A549 treated with Hydrocortisone at 1 μM for 4 hours (cell line): ENCODE results near the gene SUSD6. TPM values are rescaled to one million over a fixed set of nuclear protein-coding genes. Genes with fewer than 3 reads are reported as not detected.

Source experiments
- total RNA-seq: library from RNA; stranded (reverse); fragments of 200-300 nt; extraction: Qiagen RNA extraction; gene quantifications from 5 replicates; pipeline ENCODE4 v1.2.3, GENCODE V29; 2022

Gene SUSD6, protein sequence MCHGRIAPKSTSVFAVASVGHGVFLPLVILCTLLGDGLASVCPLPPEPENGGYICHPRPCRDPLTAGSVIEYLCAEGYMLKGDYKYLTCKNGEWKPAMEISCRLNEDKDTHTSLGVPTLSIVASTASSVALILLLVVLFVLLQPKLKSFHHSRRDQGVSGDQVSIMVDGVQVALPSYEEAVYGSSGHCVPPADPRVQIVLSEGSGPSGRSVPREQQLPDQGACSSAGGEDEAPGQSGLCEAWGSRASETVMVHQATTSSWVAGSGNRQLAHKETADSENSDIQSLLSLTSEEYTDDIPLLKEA
- 6.4 to 8.4 TPM (median 6.9 TPM) in 5 replicates for total RNA-seq

DNA sequence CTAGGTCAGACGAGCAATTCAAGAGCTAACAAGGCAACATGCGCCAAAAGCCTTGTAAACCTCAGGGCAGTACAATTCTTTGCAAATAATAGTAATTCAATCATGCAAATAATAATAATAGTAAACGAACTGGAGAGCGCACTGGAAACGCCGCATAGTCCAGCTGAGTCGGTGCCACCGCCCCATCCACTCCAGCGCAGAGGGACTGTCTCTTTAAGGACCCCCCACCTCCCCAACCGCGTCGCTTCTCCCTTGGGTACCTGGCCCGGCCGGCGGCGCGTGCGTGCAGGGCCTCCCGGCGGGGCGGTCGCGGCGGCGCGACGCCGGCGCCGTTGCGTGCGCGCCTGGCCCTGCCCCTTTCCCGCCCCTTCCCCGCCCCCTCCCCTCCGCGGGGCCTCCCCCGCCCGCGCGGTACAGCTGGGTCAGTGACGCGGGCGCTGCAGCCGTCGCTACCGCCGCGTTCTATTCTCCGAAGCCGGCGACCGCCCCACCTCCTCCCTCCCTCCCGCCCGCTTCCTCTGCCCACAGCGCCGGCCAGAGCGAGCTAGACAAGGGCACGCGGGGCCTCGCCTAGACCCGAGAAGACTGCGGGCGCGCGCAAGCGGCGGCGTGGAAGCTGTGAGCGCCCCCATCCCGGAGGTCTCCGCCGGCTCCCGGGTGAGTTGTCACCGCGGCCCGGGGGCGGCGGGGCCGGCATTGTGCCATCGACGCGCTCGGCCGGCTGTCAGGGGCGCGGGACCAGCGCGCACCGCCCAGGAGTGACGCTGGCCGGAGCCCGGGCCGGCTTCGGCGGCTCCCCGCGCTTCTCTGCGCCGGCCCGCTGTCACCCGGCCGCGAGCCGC is at the start of gene SUSD6:
Gene SUSD6 (plus strand): TSS at position 425 of the 842 bp plus-strand sequence. CDS start 46,997 bp downstream, outside the sequence.

DNA sequence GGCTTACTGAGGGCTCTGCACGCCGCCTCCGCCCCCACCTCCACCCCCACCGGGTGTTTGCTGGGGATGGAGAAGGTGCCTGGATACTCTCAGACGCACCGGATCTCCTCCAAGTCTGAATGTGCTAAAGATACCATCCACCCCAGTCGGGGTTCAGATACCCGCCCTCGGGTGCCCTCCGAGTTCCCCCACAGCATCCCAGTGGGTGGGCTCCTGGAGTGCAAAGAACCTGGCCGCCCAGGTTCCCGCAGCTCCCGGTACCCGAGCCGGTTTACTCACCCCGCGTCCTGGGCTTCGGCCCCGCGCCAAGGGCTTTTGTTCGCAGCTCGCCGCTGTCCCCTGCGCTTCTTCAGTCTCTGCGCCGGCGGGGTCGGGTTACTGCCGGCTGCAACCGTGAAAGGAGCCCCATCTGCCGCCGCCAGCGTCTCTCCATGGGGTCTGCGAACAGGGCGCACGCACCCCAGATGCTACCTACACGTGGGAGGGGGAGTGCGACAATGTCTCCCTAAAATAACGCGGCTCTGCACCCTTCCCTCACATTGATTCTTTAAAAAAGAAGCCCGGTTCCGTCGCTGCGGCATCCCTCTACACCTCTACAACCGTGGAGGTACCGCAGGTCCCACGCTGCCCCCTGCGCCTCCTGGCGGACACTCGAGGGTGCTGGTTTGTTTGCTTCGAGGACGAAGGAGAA is 37.0 kb upstream of the SUSD6 start, which contains the start of gene CCDC177:
Gene CCDC177 (minus strand): TSS at position 609 of the 691 bp plus-strand sequence. CDS start 1,249 bp downstream, outside the sequence.

Other genes with a start within 250 kb of the SUSD6 start
- gene ERH, start 213.3 kb upstream of the SUSD6 start, total RNA-seq = 303 to 347 TPM (median 338 TPM) in 5 replicates
- gene SLC39A9, start 212.9 kb upstream of the SUSD6 start, total RNA-seq = 35.6 to 50.2 TPM (median 40.4 TPM) in 5 replicates
- 0.02 to 0.07 TPM (median 0.03 TPM) in 5 replicates for gene PLEKHD1, start 126.9 kb upstream of the SUSD6 start, total RNA-seq
- 0.02 to 0.06 TPM (median 0.04 TPM) in 4 of 5 replicates, not detected in the other for gene CCDC177, start 36.7 kb upstream of the SUSD6 start, total RNA-seq
- gene SRSF5, start 155.5 kb downstream of the SUSD6 start, total RNA-seq = 204 to 332 TPM (median 242 TPM) in 5 replicates
- not detected in 5 replicates for gene SLC10A1, start 185.6 kb downstream of the SUSD6 start, total RNA-seq